ENCODE data around the gene GNB1.

GNB1 gene

GRCh38 chr1:1781526-1781903 is 109.4 kb downstream of the GNB1 start:
- TF ChIP-seq JUND (IDR thresholded peaks at IDR 0.05; ENCODE audit: low read depth): no peak
- in situ Hi-C loops (cut with HindIII; ENCODE audit: low pct_unique_long_range_greater_than_20kb, low sequenced_read_pairs): no loop called here
- DNase-seq (ENCODE audit: low read depth in 1 of 2, low spot score in 1 of 2): no peak

- DNase-seq (ENCODE audit: low read depth in 1 of 2, low spot score in 1 of 2): no peak
- no peak for TF ChIP-seq JUND (IDR thresholded peaks at IDR 0.05; ENCODE audit: low read depth)
- in situ Hi-C loops (cut with HindIII; ENCODE audit: low pct_unique_long_range_greater_than_20kb, low sequenced_read_pairs): no loop called here
These were observed 110.0 kb downstream of the GNB1 start for GRCh38 chr1:1780598-1781525.

GRCh38 chr1:1779691-1780597 is 110.9 kb downstream of the GNB1 start:
- DNase-seq (ENCODE audit: low read depth in 1 of 2, low spot score in 1 of 2): peak in 1 of 2 experiments; percentile 52
- in situ Hi-C loops (cut with HindIII; ENCODE audit: low pct_unique_long_range_greater_than_20kb, low sequenced_read_pairs): no loop called here
- no peak for TF ChIP-seq JUND (IDR thresholded peaks at IDR 0.05; ENCODE audit: low read depth)

GRCh38 chr1:1779320-1779675 is 111.6 kb downstream of the GNB1 start:
- no peak for TF ChIP-seq JUND (IDR thresholded peaks at IDR 0.05; ENCODE audit: low read depth)
- no peak for DNase-seq (ENCODE audit: low read depth in 1 of 2, low spot score in 1 of 2)
- in situ Hi-C loops (cut with HindIII; ENCODE audit: low pct_unique_long_range_greater_than_20kb, low sequenced_read_pairs): no loop called here

- TF ChIP-seq JUND (IDR thresholded peaks at IDR 0.05; ENCODE audit: low read depth): no peak
- peak; percentile 79 to 92 for DNase-seq (ENCODE audit: low read depth in 1 of 2, low spot score in 1 of 2)
- in situ Hi-C loops (cut with HindIII; ENCODE audit: low pct_unique_long_range_greater_than_20kb, low sequenced_read_pairs): no loop called here
These were observed 112.1 kb downstream of the GNB1 start for GRCh38 chr1:1778663-1779319.

- peak; percentile 67 to 76 for DNase-seq (ENCODE audit: low read depth in 1 of 2, low spot score in 1 of 2)
- TF ChIP-seq JUND (IDR thresholded peaks at IDR 0.05; ENCODE audit: low read depth): no peak
- in situ Hi-C loops (cut with HindIII; ENCODE audit: low pct_unique_long_range_greater_than_20kb, low sequenced_read_pairs): no loop called here
These were observed 112.8 kb downstream of the GNB1 start, which contains the start of gene NADK for GRCh38 chr1:1777950-1778662. Gene NADK (minus strand): TSS chr1:1778470. CDS start chr1:1765406, 13,064 bp downstream.

GRCh38 chr1:1777583-1777899 is 113.3 kb downstream of the GNB1 start:
- in situ Hi-C loops (cut with HindIII; ENCODE audit: low pct_unique_long_range_greater_than_20kb, low sequenced_read_pairs): no loop called here
- no peak for TF ChIP-seq JUND (IDR thresholded peaks at IDR 0.05; ENCODE audit: low read depth)
- DNase-seq (ENCODE audit: low read depth in 1 of 2, low spot score in 1 of 2): no peak

GRCh38 chr1:1776672-1777582 is 114.0 kb downstream of the GNB1 start:
- TF ChIP-seq JUND (IDR thresholded peaks at IDR 0.05; ENCODE audit: low read depth): no peak
- DNase-seq (ENCODE audit: low read depth in 1 of 2, low spot score in 1 of 2): no peak

GRCh38 chr1:1775327-1776226 is 115.3 kb downstream of the GNB1 start:
- DNase-seq (ENCODE audit: low read depth in 1 of 2, low spot score in 1 of 2): no peak
- in situ Hi-C loops (cut with HindIII; ENCODE audit: low pct_unique_long_range_greater_than_20kb, low sequenced_read_pairs): no loop called here
- TF ChIP-seq JUND (IDR thresholded peaks at IDR 0.05; ENCODE audit: low read depth): no peak

More at GRCh38 chr1:1776672-1777582, 114.0 kb downstream of the GNB1 start:
- in situ Hi-C loops (cut with HindIII; ENCODE audit: low pct_unique_long_range_greater_than_20kb, low sequenced_read_pairs): no loop called here

- in situ Hi-C loops (cut with HindIII; ENCODE audit: low pct_unique_long_range_greater_than_20kb, low sequenced_read_pairs): no loop called here
- DNase-seq (ENCODE audit: low read depth in 1 of 2, low spot score in 1 of 2): no peak
- no peak for TF ChIP-seq JUND (IDR thresholded peaks at IDR 0.05; ENCODE audit: low read depth)
These were observed 117.0 kb downstream of the GNB1 start for GRCh38 chr1:1773874-1774273.
